GM20000 (cell line): ENCODE data around the gene SBF2.
"Not testable (repeated sequence)": the region's sequence is repeated elsewhere in the genome, so short reads cannot be mapped to it uniquely, and the experiment has no call there.

Experiments
- DNase-seq: peaks from one replicate; pipeline ENCODE4 v3.0.0; 2012; ENCODE audit warnings: low spot score
- CTCF ChIP-seq: IDR thresholded peaks from 2 replicates; pipeline ENCODE4 v1.5.1; 2012; ENCODE audit warnings: mild to moderate bottlenecking, control low read depth; ENCODE audit errors: extremely low read depth, missing control alignments

Gene SBF2

GRCh38 chr11:9936754-9937153, 357.3 kb downstream of the SBF2 start:
- no peak for TF ChIP-seq CTCF
- DNase-seq = no peak

DNA sequence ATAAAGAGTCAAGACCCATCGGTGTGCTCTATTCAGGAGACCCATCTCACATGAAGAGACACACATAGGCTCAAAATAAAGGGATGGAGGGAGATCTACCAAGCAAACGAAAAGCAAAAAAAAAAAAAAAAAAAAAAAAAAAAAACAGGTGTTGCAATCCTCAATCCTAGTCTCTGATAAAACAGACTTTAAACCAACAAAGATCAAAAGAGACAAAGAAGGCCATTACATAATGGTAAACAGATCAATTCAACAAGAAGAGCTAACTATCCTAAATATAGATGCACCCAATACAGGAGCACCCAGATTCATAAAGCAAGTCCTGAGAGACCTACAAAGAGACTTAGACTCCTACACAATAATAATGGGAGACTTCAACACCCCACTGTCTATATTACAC, 361.2 kb downstream of the SBF2 start:
- DNase-seq = not testable (repeated sequence)

GRCh38 chr11:9930562-9931331, 363.3 kb downstream of the SBF2 start:
- not testable (repeated sequence) for DNase-seq

- no peak for TF ChIP-seq CTCF
- no peak for DNase-seq
Measured at GRCh38 chr11:9927670-9928069, 366.3 kb downstream of the SBF2 start.

DNA sequence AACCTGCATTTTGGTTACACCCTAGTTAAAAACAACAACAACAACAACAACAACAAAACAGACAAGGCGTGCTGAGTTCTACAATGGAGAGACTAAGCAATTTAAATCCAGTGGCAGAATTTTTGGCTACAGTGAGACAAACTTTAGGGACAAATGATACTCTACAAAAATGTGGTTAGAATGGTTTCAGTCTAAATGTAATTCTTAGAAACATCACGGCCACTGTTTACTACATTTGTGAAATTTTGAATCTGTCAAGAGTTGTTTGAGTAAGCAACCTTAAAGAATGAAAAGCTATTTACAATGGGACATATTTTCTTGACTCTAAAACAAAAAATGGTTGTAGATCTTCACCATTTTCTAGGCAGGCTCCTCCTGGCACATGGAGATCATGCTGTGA, 370.7 kb downstream of the SBF2 start:
- TF ChIP-seq CTCF = no peak
- DNase-seq = no peak

DNA sequence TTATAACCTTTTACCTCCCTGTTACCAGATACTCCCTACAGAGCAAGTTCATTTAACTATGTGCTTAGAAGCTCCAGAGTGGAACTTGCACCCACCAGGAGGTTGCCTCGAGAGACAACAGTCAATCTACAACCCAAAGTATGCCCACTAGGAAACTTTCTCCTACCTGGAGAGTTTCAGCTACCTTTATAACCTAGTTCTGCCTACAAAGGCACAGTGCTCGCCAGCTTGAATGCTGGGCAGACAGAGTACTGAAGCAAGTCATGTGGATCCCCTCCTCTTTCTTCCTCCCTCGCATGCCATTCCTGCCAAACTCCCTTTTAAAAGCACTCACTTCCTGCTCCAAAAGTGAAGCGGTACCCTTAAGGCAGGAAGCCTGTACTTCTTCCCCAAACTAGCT, 371.2 kb downstream of the SBF2 start:
- no peak for TF ChIP-seq CTCF
- DNase-seq = no peak

DNA sequence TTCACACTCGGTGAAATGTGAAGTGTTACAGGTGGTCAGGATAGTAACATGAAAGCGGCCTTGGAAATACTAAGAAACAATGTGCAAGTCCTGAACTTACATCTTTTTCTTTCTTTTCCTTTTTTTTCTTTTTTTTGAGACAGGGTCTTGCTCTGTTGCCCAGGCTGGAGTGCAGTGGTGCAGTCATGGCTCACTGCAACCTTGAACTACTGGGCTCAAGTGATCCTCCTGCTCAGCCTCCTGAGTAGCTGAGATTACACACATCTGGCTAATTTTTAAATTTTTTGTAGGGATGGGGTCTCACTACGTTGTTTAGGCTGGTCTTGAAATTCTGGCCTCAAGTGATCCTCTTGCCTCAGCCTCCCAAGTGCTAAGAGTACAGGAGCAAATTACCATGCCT, 377.5 kb downstream of the SBF2 start:
- TF ChIP-seq CTCF = no peak
- DNase-seq = no peak

- no peak for DNase-seq
- TF ChIP-seq CTCF = no peak
Measured at GRCh38 chr11:9914064-9914463, 380.0 kb downstream of the SBF2 start.
